Astrocyte of the spinal cord (primary cell): ENCODE data around the gene EPB41L4B.

ENCODE experiments used
- DNase-seq: peaks from one replicate; pipeline ENCODE4 v3.0.0; 2011; ENCODE audit warnings: low read depth, low spot score
- H3K4me3 ChIP-seq: 2 replicates; pipeline ENCODE4 v1.5.1; 2011; ENCODE audit warnings: low read depth, mild to moderate bottlenecking, low read length, moderate library complexity
- in situ Hi-C: cut with HindIII; loops from 2 replicates; pipeline ENCODE4 v1.10.0; 2017; ENCODE audit warnings: low sequenced_read_pairs
- TF ChIP-seq, protein P1 (sequence below): IDR thresholded peaks from 2 replicates; pipeline ENCODE4 v1.5.1; 2012; ENCODE audit warnings: low read depth, mild to moderate bottlenecking, low read length, inconsistent platforms

The EPB41L4B gene

DNA sequence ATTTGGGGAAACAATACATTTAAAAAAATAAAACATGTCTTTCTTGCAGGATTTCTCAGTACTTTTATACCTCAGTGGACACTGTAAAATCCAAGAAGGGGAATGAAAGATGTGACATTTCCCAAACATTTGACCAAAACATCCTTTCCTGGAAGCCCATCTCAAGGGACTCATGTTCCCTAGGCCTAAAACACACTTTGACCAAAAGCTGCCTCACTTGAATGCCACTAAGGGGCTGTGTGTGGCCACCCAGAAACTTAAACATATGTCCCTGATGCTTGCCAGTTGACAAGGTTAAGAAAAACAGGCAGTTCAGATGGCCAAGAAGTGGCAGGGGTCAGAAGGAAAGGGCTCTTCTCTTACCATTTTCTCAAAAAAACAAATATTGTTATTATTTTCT, 73.6 kb downstream of the EPB41L4B start:
- no peak for DNase-seq
- H3K4me3 ChIP-seq: no peak overlapping the region
- TF ChIP-seq, protein P1, sequence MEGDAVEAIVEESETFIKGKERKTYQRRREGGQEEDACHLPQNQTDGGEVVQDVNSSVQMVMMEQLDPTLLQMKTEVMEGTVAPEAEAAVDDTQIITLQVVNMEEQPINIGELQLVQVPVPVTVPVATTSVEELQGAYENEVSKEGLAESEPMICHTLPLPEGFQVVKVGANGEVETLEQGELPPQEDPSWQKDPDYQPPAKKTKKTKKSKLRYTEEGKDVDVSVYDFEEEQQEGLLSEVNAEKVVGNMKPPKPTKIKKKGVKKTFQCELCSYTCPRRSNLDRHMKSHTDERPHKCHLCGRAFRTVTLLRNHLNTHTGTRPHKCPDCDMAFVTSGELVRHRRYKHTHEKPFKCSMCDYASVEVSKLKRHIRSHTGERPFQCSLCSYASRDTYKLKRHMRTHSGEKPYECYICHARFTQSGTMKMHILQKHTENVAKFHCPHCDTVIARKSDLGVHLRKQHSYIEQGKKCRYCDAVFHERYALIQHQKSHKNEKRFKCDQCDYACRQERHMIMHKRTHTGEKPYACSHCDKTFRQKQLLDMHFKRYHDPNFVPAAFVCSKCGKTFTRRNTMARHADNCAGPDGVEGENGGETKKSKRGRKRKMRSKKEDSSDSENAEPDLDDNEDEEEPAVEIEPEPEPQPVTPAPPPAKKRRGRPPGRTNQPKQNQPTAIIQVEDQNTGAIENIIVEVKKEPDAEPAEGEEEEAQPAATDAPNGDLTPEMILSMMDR: no peak
- in situ Hi-C loops: no loop called here

DNA sequence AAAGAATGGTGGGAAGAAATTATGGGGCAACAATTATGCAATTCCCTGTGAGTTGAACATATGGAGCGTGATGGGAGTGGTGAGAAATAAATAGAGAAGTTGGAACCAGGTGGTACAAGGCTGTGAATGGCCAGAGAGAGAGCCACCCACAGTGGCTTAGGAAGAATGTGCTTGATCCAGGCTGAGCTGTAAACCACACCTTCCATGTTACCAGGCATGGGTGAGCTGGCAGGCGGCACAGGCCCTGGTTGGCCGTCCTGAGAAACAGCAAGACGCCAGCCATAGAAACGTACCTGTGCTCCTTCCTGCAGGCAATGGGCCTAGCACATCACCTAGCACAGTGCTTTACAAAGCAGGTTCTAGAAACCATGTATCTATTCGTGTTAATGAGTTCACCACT, 74.3 kb downstream of the EPB41L4B start:
- no peak overlapping the region for H3K4me3 ChIP-seq
- DNase-seq: no peak
- in situ Hi-C loops: no loop called here
- TF ChIP-seq, protein P1: no peak

- no peak for DNase-seq
- TF ChIP-seq, protein P1: no peak
- in situ Hi-C loops: no loop called here
- H3K4me3 ChIP-seq: no peak overlapping the region
These were observed 75.5 kb downstream of the EPB41L4B start for GRCh38 chr9:109245310-109245897.

- in situ Hi-C loops: no loop called here
- H3K4me3 ChIP-seq: no peak overlapping the region
- peak; percentile 77 for DNase-seq
- TF ChIP-seq, protein P1: peak; percentile 97
These were observed 76.4 kb downstream of the EPB41L4B start for GRCh38 chr9:109244179-109245132.

DNA sequence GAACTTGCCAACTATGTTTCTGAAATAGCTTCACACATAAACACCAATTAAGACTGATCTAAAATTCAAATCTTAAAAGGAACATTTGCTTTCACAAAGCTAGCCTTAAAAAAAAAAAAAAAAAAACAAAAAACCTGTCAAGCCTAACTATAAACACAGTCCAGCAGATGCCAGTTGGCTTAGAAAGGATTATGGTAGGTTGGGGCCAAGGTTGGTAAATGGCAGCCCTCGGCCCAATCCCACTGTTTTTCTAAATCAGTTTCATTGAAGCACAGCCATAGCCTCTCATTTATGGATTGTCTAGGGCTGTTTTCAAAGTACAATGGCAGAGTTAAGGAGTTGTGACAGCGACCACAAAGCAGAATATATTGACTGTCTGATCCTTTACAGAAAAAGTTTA, 78.1 kb downstream of the EPB41L4B start:
- in situ Hi-C loops: no loop called here
- no peak overlapping the region for H3K4me3 ChIP-seq
- TF ChIP-seq, protein P1: no peak
- DNase-seq: no peak

DNA sequence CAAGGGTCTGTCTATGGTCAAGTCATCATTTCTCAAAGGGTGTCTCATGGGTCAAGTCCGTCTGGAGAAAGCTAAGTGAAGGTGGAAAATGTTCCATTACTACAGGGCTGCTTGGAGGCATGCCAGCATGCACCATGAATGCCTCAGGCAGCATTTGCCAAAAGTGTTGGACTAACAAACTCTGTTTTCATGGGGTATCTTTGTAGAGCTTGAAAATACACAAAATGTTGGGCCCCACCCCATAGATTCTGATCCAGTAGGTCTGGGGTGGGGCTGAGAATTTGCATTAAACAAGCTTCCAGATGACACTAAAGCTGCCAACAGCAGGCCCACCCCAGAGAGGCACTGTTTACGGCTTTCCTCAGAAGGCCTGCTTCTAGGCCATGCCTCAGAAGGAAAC, 78.8 kb downstream of the EPB41L4B start:
- no peak for DNase-seq
- TF ChIP-seq, protein P1: no peak
- in situ Hi-C loops: no loop called here
- H3K4me3 ChIP-seq: no peak overlapping the region
